ENCODE data around the gene VPS37C.
A peak's percentile ranks its signal among the peaks of the same experiment; 100 is the strongest.
"Not testable (repeated sequence)": the region's sequence is repeated elsewhere in the genome, so short reads cannot be mapped to it uniquely, and the experiment has no call there.

VPS37C gene

DNA sequence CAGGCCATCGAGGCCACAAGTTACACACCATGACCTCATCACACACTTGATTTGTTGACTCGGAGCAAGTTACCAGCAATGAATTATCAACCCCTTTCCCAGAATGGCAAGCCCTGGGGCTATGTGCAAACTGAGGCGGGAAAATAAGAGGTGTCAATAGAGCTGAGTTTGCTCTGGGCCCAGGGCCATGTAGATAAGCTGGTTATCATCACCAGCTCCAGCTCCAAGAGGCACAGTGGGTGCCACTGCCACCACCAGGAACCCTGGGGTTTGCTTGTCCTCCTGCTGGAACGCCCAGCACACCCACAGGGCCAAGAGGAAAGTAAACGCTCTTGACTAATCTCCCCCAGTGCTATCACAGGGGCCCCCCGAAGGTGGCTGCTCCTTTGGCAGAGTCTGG, 13.0 kb upstream of the VPS37C start:
- DNase-seq = no peak

DNA sequence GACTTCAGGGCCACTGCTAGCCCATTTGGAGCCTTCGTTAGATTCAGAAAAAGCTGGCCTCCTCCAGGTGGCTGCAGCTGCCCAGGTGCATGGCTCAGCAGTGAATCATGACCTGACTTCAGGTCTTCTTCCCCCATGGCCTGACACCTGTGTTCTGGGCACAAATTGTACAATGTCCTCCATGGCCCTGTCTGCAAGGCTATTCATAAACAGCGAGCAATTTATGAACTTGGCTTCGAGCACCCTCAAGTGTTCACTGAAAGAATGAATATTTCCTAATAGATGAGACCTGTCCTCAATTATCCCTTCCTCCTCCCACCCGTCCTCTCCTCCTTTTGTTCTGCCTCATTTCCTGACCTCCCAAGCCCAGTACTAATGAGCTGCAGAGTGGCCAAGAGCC, 12.2 kb upstream of the VPS37C start:
- no peak for DNase-seq

DNA sequence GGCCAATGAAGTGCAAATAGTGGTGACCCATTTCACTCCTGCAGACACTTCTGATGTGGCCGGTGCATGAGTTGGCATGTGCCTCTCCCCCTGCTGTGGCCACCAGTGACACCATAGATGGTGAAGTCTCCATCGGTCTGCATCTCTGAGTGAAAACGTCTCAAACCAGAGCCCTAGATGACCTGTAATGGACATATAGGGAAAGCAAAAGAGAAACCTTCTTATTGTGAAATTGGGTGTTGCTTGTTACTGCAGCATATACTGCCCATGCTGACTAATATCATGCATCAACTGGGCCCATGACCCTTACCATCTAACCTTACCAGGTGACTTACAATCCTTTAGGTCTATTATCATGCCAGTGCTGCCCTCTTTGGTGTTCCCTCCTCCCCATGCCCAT, 11.7 kb upstream of the VPS37C start:
- DNase-seq = no peak

DNA sequence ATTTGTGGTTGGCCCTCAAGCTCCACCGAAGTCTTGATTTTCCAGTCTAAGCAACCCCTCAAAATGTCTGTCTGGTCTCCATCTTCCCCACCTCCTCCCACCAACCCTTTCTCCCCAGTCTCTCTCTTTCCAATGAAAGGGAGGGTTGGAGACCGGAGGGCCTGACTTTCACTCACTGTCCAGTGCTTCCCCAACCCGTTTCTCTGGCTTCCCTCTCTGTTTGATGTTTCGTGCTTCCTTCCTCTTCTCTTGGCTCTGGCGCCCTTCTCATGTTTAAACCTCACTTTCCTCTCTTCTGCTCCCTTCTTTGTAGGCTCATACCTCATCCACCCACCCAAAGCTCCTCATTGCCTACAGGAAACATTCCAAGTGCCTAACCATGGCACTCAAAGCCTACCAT, 11.1 kb upstream of the VPS37C start:
- no peak for DNase-seq

DNA sequence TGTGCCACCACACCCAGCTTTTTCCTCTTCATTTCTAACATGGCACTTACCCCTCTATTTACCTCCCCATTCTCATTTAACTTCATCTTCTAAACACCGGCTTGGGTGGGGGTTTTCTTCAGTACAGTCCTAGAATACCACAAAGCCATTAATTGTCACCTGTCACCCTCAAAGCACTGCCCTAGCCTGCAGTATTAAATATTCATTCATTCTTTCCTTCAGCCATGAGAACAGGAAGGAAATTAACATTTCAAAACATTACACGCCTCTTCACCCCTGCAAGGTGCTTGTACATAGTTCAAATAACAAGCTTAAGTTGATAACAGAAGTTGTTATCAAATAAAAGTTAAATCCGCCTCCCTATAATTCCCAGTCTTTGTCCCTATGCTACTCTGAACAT, 10.7 kb upstream of the VPS37C start:
- no peak for DNase-seq

DNA sequence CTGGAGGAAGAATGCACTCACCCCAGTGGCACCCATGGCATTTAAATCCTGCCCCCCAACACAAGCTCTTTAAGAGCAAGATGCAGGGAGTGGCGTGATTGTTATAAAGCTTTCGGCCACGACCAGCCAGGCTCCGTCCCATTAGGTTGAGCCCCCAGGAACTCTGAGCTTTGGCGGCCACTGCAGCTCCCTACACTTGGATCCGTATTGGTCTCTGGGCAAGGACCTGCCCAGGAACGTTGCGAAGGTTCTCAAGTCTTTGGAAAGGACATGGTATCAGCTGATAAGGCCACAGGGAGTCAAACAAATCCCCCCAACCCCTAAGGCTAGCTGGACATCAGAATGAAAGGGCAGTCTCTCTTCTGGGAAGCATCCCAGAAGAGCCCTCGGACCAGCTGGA, 9.3 kb upstream of the VPS37C start:
- no peak for DNase-seq

DNA sequence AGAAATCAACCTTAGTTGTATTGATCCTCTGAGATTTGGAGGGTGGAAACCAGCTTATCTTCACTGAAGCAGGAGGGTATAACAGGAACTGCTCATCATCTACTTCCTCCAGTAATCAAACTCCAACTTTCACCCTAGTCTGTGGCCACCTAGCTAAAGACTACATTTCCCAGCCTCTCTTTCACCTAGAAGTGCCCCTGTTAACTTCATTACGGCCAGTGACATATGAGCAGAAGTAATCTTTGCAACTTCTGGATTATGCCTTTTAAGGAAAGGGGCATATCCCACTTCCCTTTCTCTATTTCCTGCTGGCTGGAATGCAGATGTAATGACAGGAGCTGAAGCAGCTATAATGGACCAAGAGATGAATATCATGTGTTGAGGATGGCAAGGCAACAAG, 7.6 kb upstream of the VPS37C start:
- no peak for DNase-seq

DNA sequence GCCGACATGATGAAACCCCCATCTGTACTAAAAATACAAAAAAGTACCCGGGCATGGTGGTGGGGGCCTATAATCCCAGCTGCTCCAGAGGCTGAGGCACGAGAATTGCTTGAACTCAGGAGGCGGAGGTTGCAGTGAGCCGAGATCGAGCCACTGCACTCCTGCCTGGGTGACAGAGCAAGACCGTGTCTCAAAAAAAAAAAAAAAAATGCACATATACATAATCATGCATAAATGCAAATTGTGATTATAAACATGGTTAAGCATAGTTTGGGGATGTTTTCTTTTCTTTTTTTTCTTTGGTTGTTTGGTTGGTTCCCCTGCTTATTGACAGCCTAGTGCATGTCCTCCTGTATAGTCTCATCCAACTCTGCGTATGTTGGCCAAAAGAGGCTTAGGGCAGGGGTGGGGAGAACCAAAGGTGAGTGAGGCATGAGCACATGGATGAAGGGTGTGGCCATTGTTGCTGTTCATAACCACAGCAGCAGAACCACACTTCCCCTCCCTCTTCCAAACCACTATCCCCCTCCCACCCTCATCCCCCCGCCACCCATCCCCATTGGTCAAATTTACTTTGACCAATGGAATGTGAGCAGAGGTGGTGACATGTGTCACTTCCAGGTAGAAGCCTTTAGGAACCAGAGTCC, 6.9 kb upstream of the VPS37C start:
- no peak for DNase-seq

DNA sequence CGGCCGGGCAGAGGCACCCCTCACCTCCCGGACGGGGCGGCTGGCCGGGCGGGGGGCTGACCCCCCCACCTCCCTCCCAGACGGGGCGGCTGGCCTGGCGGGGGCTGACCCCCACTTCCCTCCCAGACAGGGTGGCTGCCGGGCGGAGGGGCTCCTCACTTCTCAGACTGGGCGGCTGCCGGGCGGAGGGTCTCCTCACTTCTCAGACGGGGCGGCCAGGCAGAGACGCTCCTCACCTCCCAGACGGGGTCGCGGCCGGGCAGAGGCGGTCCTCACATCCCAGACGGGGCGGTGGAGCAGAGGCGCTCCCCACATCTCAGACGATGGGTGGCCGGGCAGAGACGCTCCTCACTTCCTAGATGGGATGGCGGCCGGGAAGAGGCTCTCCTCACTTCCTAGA, 5.1 kb upstream of the VPS37C start:
- DNase-seq = not testable (repeated sequence)

DNA sequence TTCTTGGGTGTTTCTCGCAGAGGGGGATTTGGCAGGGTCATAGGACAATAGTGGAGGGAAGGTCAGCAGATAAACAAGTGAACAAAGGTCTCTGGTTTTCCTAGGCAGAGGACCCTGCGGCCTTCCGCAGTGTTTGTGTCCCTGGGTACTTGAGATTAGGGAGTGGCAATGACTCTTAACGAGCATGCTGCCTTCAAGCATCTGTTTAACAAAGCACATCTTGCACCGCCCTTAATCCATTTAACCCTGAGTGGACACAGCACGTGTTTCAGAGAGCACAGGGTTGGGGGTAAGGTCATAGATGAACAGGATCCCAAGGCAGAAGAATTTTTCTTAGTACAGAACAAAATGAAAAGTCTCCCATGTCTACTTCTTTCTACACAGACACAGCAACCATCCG, 4.6 kb upstream of the VPS37C start:
- DNase-seq = not testable (repeated sequence)

DNA sequence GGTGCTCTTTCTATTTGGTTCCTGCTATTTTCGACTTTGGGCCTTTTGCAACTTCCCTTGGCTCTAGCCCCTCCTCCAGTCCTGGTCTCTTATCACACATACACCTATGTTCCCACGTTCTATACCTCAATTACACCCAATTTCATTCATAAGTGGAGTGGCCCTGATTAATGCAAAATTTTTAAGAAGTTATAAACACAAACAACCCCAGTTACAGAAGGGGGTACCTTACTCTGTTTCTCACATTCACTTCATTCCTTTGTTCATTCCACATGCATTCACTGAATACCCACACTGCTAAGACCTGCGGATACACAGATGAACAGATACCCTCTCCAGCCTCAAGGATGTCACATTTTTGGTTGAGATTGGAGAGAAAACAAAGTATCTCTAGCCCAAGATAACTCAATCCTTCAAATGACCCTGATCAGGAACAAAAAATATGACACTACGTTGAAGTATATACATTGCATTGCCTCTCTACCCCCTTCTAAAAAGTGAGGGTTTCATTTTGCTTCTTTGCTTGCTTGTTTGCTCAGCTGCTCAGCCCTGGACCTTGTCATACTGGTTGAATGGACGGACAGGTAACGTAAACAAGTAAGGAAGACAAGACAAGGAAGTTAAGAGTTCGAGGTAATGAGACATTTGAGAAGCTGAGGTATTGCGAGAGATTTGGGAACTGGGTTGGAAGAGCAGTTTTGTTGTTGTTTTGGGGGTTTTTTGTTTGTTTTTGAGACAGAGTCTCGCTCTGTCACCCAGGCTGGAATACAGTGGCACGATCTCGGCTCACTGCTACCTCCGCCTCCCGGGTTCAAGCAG, 3.6 kb upstream of the VPS37C start:
- DNase-seq = no peak

DNA sequence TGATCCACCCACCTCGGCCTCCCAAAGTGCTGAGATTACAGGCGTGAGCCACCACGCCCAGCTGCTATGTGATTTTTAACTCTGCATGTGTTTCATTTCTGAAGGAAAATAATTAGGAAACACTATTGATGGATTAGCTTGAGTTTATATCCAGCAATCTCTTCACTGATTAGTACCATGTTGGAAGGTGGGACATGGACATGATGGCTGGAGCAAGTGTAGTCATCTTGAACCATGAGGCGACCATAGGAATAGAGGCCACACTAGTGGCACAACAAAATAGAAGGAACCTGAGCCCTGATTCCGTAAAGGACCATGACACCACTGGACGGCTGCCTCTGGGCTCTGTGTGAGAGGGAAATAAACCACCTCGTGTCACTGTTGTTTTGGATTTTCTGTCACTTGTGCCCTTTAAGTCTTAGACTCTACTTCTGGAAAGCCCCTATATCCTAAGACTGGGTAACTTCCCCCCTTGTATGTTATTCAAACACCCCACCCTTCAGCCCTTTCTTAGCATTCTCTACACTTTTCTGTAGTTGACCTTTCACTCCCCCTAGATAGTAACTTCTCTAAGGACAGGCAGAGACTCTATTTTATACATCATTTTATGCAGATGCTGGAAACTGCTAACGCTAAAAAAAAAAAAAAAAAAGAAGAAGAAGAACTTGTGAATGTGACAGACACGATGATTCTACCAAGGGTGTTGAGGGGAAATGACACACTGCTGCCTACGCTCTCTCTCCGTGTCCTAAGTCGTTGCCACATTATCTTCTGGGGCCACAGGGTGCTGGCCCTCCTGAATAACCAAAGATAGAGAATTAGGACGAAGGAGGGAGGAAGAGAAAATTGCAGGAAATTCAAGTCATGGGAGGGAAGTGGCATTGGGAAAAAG, 2.7 kb upstream of the VPS37C start:
- no peak for DNase-seq

DNA sequence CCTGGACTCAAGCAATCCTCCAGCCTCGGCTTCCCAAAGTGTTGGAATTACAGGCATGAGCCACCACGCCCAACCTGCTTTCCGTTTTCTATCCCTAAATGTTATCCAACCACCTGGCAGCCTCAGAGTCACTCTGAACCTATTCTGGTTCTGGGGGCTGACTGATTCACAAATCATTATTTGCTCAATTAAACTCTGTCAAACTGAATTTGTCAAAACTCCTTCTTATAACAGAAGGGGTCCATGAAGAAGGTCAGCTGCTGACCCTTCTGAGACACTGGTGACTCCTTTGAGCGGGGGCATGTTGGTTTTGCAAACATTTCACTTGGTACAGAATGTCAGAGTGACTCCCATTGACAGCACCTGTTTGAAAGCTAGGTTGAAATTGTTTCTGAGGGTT, 1.8 kb upstream of the VPS37C start:
- DNase-seq = no peak

DNA sequence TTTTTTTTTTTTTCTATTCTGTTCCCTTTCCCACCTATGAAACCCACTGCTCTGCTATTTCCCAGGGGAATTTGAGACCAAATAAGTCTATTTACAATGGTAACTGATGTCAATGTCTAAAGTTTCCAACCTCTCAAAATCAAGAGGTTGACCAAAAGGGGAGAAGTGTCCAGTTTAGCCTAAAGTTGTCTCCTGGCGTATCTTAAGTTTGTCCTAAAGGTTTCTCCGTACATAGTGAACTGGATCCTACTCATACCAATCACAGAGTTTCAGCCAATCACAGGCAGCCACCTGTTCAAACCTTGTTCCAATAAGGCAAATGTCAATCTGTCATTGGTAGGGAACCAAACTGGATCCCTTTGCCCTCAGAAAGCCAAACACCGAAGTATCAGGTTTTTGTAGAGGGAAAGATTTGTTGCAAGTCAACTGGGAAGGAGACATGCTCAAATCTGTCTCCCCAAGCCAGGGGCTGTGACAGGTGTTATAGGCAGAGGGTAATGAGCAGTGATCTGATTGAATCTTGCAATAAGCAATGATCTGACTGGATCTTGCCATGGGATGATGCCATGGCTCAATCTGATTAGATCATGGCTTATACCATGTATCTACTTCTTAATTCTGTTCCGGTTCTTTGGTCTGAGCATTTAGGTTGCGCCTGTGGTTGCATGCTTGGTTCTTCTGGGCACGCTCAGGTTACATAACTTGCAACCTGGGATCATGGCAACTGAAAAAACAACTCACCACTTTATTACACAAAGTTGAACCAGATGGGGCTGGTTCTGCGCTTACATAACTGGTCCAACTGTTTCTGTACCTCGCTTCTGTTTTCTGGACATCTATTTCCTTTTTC, 1.1 kb upstream of the VPS37C start:
- peak; percentile 43 for DNase-seq

DNA sequence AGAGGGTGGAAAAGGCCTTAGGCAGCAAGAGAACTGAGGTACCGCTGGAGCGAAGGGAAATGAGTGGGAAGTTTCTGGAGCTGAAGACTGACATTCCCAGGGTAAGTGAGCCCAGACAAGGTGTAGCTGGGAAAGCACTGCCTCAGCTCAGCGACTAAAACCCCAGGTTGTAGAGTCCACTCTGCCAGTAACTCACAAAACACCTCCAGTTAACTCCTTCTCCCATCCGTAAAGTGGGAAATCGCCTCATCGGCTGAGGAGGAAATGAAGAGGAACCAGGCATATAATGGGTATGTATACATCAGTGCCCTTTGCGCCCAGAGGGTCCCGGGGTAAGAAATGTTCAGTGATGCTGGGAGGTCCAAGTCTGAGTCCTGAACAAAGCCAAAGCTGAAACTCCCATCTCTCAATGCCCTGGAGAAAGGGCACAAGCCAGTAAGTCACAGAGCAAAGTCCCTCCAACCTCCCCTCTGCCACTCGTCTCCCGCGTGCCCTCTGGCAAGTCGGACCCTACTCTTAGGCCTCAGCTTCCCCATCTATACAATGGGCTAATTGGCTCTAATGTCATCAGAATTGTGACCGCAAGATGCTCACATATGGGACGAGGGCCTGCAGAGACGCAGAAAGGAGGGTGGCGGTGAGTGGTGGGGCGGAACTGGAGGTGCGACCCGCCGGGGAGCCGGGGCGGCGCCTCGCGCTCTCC, 588 bp downstream of the VPS37C start:
- no peak for DNase-seq

DNA sequence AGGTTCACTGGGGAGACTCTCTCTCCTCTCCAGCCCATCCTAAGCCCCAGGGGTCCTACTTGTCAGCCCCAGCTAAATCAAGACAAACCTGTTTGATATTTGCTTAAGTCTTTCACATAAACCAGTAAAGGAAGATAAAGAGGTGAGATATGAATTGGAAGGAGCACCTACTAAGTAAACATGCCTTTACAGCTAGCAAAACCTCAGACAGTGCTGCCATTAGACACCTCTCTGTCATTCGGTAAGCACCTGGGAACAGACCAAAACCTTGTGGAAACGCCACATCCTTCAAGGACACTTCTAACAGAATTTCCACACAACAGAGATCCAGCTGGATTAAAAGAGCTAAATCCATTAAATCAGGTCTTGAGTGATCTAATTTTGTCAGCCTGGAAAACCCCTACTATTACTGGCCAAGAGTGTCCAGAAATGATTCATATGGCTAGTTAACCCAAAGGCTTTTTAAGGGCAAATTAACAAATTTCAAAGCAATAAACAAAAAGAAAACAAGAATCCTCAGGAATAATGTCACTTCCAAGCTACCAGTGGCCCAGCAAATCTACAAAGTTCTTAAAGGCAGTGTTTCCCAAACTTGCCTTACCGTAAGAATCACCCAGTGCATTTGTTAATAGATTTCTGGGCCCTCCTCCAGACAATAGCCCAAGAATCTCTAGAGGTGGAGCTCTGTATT, 2.4 kb downstream of the VPS37C start:
- peak; percentile 48 for DNase-seq

DNA sequence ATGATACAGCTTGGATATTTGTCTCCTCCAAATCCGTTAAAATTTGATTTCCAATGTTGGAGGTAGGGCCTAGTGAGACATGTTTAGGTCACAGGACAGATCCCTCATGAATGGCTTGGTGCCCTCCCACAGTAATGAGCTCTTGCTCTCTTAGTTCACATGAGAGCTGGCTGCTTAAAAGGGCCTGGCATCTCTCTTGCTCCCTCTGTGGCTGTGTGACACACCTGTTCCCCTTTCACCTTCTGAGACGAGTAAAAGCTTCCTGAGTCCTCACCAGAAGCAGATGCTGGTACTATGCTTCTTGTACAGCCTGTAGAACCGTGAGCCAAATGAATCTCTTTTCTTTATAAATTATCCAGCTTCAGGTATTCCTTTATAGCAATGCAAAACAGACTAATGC, 3.5 kb downstream of the VPS37C start:
- no peak for DNase-seq

DNA sequence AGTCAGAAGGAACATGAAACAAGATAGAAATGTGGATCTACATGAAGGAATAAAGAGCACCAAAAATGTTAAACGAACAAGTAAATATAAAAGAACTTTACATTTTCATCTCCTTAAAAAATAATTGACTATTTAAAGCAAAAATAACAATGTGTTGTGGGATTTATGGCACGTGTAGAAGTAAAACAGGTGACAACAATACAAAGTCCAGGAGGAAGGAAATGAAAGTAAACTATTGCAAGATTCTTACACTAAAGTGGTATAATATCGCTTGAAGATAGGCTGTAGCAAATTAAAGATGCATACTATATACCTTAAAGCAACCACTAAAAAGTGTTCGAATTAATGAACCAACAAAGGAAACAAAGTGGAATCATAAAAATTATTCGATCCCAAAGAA, 5.5 kb downstream of the VPS37C start:
- no peak for DNase-seq

DNA sequence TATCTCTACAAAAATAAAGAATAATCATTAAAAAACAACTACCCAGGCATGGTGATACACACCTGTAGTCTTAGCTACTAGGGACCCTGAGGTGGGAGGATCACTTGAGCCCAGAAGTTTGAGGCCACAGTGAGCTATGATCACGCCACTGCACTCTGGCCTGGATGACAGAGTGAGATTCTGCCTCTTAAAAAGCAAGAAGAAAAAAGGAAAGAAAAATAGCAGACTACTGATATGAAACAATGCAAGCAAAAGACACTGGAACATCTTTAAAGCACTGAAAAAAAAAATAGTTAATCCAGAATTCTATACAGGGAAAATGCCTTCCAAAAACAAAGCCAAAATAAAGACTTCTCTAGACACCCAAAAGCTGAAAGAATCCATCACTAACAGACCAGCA, 5.9 kb downstream of the VPS37C start:
- no peak for DNase-seq

DNA sequence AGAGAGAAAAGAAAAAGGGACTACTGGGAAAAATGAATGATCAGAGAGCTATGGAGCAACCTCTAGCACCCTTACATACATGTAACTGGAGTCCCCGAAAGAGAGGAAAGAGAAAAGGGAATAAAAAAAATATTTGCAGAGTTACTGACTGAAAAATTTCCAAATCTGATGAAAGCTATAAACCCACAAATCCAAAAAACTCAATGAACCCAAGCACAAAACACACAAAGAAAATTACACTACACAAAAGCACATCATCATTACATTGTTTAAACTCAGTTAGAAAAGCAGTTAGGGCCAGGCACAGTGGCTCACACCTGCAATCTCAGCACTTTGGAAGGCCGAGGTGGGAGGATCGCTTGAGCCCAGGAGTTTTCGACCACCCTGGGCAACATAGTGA, 6.7 kb downstream of the VPS37C start:
- DNase-seq = no peak

DNA sequence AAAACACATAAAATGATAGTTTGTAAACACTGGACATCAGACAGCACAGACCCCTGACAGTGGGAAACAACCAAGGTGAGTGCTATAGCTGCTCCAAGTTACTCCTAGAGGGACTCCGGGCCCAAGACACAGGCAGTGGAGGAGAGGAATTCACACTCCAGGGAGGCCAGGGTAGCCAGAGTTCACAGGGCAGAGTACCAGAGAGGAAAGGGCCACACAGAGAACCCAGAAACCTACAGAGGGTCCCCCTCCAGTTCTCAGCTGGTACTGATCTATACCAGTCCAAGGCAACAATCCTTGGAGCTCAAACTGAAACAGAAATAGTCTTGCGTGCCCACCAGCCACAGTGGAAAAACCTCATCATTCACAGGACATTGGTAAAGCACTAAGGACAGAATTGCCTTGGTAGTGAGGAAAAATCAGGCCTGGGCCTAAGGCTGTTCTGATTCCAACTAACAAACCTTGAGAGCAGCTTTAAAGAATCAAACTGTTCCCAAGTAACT, 7.6 kb downstream of the VPS37C start:
- DNase-seq = no peak
